Anterior cingulate cortex (tissue), 58 donors: ENCODE results near the gene TWIST2.

Experiments used
- DNase-seq, 58 donors: peaks; one replicate each; lab custom pipeline; 2025; lab: John Stamatoyannopoulos, UW

Gene TWIST2

GRCh38 chr2:238835726-238836301 is 12.1 kb upstream of the TWIST2 start:
- peak in 1 of 58 donors; percentile 21 for DNase-seq

- DNase-seq: no peak
Observed at GRCh38 chr2:238838786-238839327, 9.0 kb upstream of the TWIST2 start.

GRCh38 chr2:238839428-238839827 is 8.5 kb upstream of the TWIST2 start:
- no peak for DNase-seq

- DNase-seq: no peak
Observed at GRCh38 chr2:238841542-238842164, 6.2 kb upstream of the TWIST2 start.

- no peak for DNase-seq
Observed at GRCh38 chr2:238843476-238843875, 4.4 kb upstream of the TWIST2 start.

GRCh38 chr2:238845583-238846377 is 2.1 kb upstream of the TWIST2 start:
- no peak for DNase-seq

GRCh38 chr2:238846378-238846627 is 1.6 kb upstream of the TWIST2 start:
- DNase-seq: no peak

GRCh38 chr2:238846628-238847418 is 1.1 kb upstream of the TWIST2 start:
- no peak for DNase-seq

GRCh38 chr2:238847419-238847801 is 475 bp upstream of the TWIST2 start:
- DNase-seq: no peak

GRCh38 chr2:238848691-238848975 is 748 bp downstream of the TWIST2 start:
- DNase-seq: no peak

GRCh38 chr2:238848976-238849853 is 1.3 kb downstream of the TWIST2 start:
- no peak for DNase-seq

- no peak for DNase-seq
Observed at GRCh38 chr2:238850091-238850490, 2.2 kb downstream of the TWIST2 start.

GRCh38 chr2:238851026-238851425 is 3.1 kb downstream of the TWIST2 start:
- no peak for DNase-seq

- no peak for DNase-seq
Observed at GRCh38 chr2:238851761-238852160, 3.9 kb downstream of the TWIST2 start.

GRCh38 chr2:238852206-238852869 is 4.5 kb downstream of the TWIST2 start:
- DNase-seq: no peak

- DNase-seq: no peak
Observed at GRCh38 chr2:238853218-238853617, 5.3 kb downstream of the TWIST2 start.

- DNase-seq: no peak
Observed at GRCh38 chr2:238853721-238854120, 5.8 kb downstream of the TWIST2 start.

- DNase-seq: no peak
Observed at GRCh38 chr2:238854246-238854645, 6.4 kb downstream of the TWIST2 start.

- DNase-seq: no peak
Observed at GRCh38 chr2:238854699-238855229, 6.9 kb downstream of the TWIST2 start.
